K562 (cell line): ENCODE results near the gene WDCP. TPM values are rescaled to one million over a fixed set of nuclear protein-coding genes. Genes with fewer than 3 reads are reported as not detected.

ENCODE experiments used
- ATAC-seq: fragments of 200-7000 bp; cut with Tn5 transposase; 3 replicates; pipeline ENCODE4 v1.9.1; 2020; ENCODE audit warnings: moderate library complexity
- BruUV-seq: library from RNA; stranded (reverse); fragments of 400-500 nt; replicated peaks from 2 replicates; lab custom pipeline; 2021; lab: Mats Ljungman, UMichigan
- CTCF ChIA-PET: fragments of 300-600 bp; formaldehyde crosslinking; extraction: SDS; loops from one replicate; lab custom pipeline; 2021; ENCODE audit warnings: low intra/inter-chr PET ratio; lab: Yijun Ruan, JAX
- POLR2A ChIA-PET: fragments of 300-600, 350-650 bp; sonication (Branson Sonifier 250); formaldehyde crosslinking; extraction: SDS; loops from one replicate; lab custom pipeline; 2021; ENCODE audit warnings: antibody characterized with exemption, inconsistent platforms; lab: Yijun Ruan, JAX
- DNase-seq, 4 experiments: peaks; one replicate each; pipeline versions ENCODE4 v3.0.0 to v3.0.0-alpha.2; 2011 to 2018; ENCODE audit warnings: low spot score in 3 of 4, mixed read lengths in 3 of 4; ENCODE audit errors: extremely low read depth in 1 of 4
- FAIRE-seq: peaks from 2 replicates; lab custom pipeline; 2011; peaks lifted over from hg19 to GRCh38; lab: Jason Lieb, UNC
- H2AFZ ChIP-seq: 2 replicates; pipeline ENCODE4 v1.6.0; 2011; ENCODE audit warnings: low read depth, low read length, control low read depth, inconsistent platforms
- H3K27ac ChIP-seq: fragments of 200-600 bp; 3 replicates; pipeline ENCODE4 v1.8.0; 2011; ENCODE audit warnings: low read depth, mild to moderate bottlenecking, control low read depth, inconsistent platforms, low read length, moderate library complexity, mixed read lengths; ENCODE audit errors: extremely low read depth
- H3K27me3 ChIP-seq, 2 experiments: fragments of 300-600 bp in 1 of 2; 2 replicates in 1 of 2; 3 replicates in 1 of 2; pipeline versions ENCODE4 v1.6.0 to v1.8.0; 2011; ENCODE audit warnings: inconsistent platforms in 2 of 2, low read length in 2 of 2, mild to moderate bottlenecking in 1 of 2, mixed read lengths in 1 of 2, moderate library complexity in 1 of 2; ENCODE audit not compliant: control insufficient read depth in 2 of 2, insufficient read depth in 2 of 2
- H3K36me3 ChIP-seq: fragments of 300-600 bp; 3 replicates; pipeline ENCODE4 v1.8.0; 2011; ENCODE audit warnings: mild to moderate bottlenecking, low read length, inconsistent platforms; ENCODE audit not compliant: control insufficient read depth, insufficient read depth
- H3K4me1 ChIP-seq, 2 experiments: fragments of 200-600 bp in 1 of 2; replicated peaks in 1 of 2; 2 replicates in 1 of 2; 3 replicates in 1 of 2; pipeline versions ENCODE4 v1.5.1 to v1.8.0; 2011; ENCODE audit warnings: inconsistent platforms in 2 of 2, low read length in 2 of 2, mild to moderate bottlenecking in 1 of 2, mixed read lengths in 1 of 2, moderate library complexity in 1 of 2; ENCODE audit not compliant: control insufficient read depth in 2 of 2, insufficient read depth in 2 of 2
- H3K4me2 ChIP-seq: 2 replicates; pipeline ENCODE4 v1.6.1; 2011; ENCODE audit warnings: low read length, control low read depth, inconsistent platforms, mixed read lengths; ENCODE audit not compliant: insufficient read depth
- H3K4me3 ChIP-seq: fragments of 200-600 bp; sonication (generic), shearing (Covaris generic); 2 replicates; pipeline ENCODE4 v1.5.1; 2016; ENCODE audit warnings: control low read depth, inconsistent platforms
- H3K79me2 ChIP-seq: fragments of 200-600 bp; 3 replicates; pipeline ENCODE4 v1.8.0; 2011; ENCODE audit warnings: low read length, inconsistent platforms; ENCODE audit not compliant: control insufficient read depth, insufficient read depth
- H3K9ac ChIP-seq, 2 experiments: 2 replicates each; pipeline versions ENCODE4 v1.6.0 to v1.6.1; 2011; ENCODE audit warnings: low read depth in 2 of 2, low read length in 2 of 2, control low read depth in 1 of 2, inconsistent platforms in 1 of 2, mild to moderate bottlenecking in 1 of 2, mixed read lengths in 1 of 2; ENCODE audit not compliant: insufficient read depth in 1 of 2
- H3K9me1 ChIP-seq: one replicate; pipeline ENCODE4 v1.6.0; 2011; ENCODE audit warnings: inconsistent platforms, mild to moderate bottlenecking, low read length, moderate library complexity; ENCODE audit not compliant: control insufficient read depth, insufficient read depth
- H3K9me3 ChIP-seq: replicated peaks from 2 replicates; pipeline ENCODE4 v1.5.1; 2011; ENCODE audit warnings: low read depth, low read length, inconsistent platforms; ENCODE audit not compliant: control insufficient read depth, insufficient read depth
- H4K20me1 ChIP-seq: replicated peaks from 2 replicates; pipeline ENCODE4 v1.6.1; 2011; ENCODE audit warnings: low read length, inconsistent platforms, mixed read lengths; ENCODE audit not compliant: control insufficient read depth, insufficient read depth
- ATF7 ChIP-seq: fragments of 450-650 bp; IDR thresholded peaks from 2 replicates; pipeline ENCODE4 v1.7.1; 2014; ENCODE audit warnings: mild to moderate bottlenecking, moderate library complexity
- CBX1 ChIP-seq: sonication (generic); IDR thresholded peaks from 2 replicates; pipeline ENCODE4 v1.6.1; 2016; ENCODE audit warnings: antibody characterized with exemption, low read depth, mild to moderate bottlenecking
- CXXC5 ChIP-seq: fragments of 250-450 bp; sonication (Bioruptor Pico); IDR thresholded peaks from 2 replicates; pipeline ENCODE4 v1.8.0; 2022; ENCODE audit warnings: inconsistent platforms, mild to moderate bottlenecking, moderate library complexity
- FIP1L1 ChIP-seq: fragments of 200-400 bp; formaldehyde crosslinking; IDR thresholded peaks from 2 replicates; pipeline ENCODE4 v1.6.1; 2018; ENCODE audit warnings: mild to moderate bottlenecking, low read depth, low read length; ENCODE audit not compliant: poor library complexity, severe bottlenecking
- NFYB ChIP-seq: IDR thresholded peaks from 2 replicates; pipeline ENCODE4 v1.6.1; 2011; ENCODE audit warnings: mild to moderate bottlenecking, moderate library complexity; ENCODE audit not compliant: insufficient read length; ENCODE audit errors: extremely low read depth
- NRF1 ChIP-seq, 2 experiments: fragments of 450-650 bp; IDR thresholded peaks in 1 of 2; conservative IDR thresholded peaks in 1 of 2; 2 replicates each; pipeline ENCODE4 v1.6.1; 2014; ENCODE audit warnings: mild to moderate bottlenecking in 2 of 2
- RBM22 ChIP-seq: fragments of 200-400 bp; formaldehyde crosslinking; IDR thresholded peaks from 2 replicates; pipeline ENCODE4 v1.6.1; 2018; ENCODE audit warnings: low read length, low read depth; ENCODE audit not compliant: poor library complexity, severe bottlenecking
- SPI1 ChIP-seq: IDR thresholded peaks from 2 replicates; pipeline ENCODE4 v1.6.1; 2011; ENCODE audit warnings: low read depth, low read length, control low read depth, borderline replicate concordance
- THRAP3 ChIP-seq: fragments of 450-650 bp; IDR thresholded peaks from 2 replicates; pipeline ENCODE4 v1.6.1; 2016; ENCODE audit warnings: mild to moderate bottlenecking, inconsistent platforms, borderline replicate concordance
- ZNF644 ChIP-seq: fragments of 200-800 bp; sonication (Bioruptor generic); IDR thresholded peaks from 2 replicates; pipeline ENCODE4 v1.6.1; 2016; ENCODE audit warnings: low read depth, missing genetic modification characterization, missing compliant biosample characterization
- ZZZ3 ChIP-seq: fragments of 450-650 bp; IDR thresholded peaks from 2 replicates; pipeline ENCODE4 v1.6.1; 2016; ENCODE audit warnings: antibody characterized with exemption, mild to moderate bottlenecking, moderate library complexity
- WGBS: fragments of 100-300 bp; shearing (Covaris generic); methylation state at CpG from one replicate; pipeline ENCODE4 v1.1.6; 2016; ENCODE audit warnings: low coverage, mixed read lengths; ENCODE audit not compliant: insufficient coverage; ENCODE audit errors: missing lambda C conversion rate; 5-methylcytosine and 5-hydroxymethylcytosine counted together
- in situ Hi-C: fragments of 300-500 bp; cut with MboI; formaldehyde crosslinking; loops from 4 replicates; pipeline ENCODE4 v1.15.0; 2018; ENCODE audit warnings: inconsistent platforms, mixed read lengths
- intact Hi-C: fragments of 100-400 bp; cut with micrococcal nuclease; formaldehyde crosslinking; loops from 2 replicates; pipeline ENCODE4 v1.14.2; 2022
- polyA plus RNA-seq, 8 experiments: library from polyadenylated mRNA; depleted of rRNA in 4 of 8; stranded (reverse) in 5 of 8; unstranded in 3 of 8; fragments of >200 nt; fragmentation: Nextera tagmentation in 2 of 8; fragmentation: Illumina TruSeq in 1 of 8; extraction: Ambion mirVana in 2 of 8; extraction: Trizol in 1 of 8; gene quantifications; 2 replicates each; pipeline versions ENCODE4 v1.2.1 to v1.2.3, GENCODE V29; 2011 to 2014; ENCODE audit warnings: inconsistent platforms in 1 of 8, missing spikeins in 1 of 8
- total RNA-seq, 7 experiments: library from RNA; depleted of rRNA in 6 of 7; stranded (reverse); fragments of >200 nt in 6 of 7; fragmentation: Illumina TruSeq in 2 of 7; extraction: Trizol in 2 of 7; gene quantifications; 2 replicates each; pipeline versions ENCODE4 v1.2.1 to v1.2.3, GENCODE V29; 2011 to 2021; ENCODE audit warnings: low replicate concordance in 1 of 7
- TF ChIP-seq, protein P1 (sequence below): sonication (generic); formaldehyde crosslinking; IDR thresholded peaks from 2 replicates; pipeline ENCODE4 v1.8.0; 2022; ENCODE audit warnings: mild to moderate bottlenecking, missing genetic modification reagents, borderline replicate concordance
- TF ChIP-seq, protein P2 (sequence below): sonication (generic); formaldehyde crosslinking; IDR thresholded peaks from 2 replicates; pipeline ENCODE4 v1.8.0; 2022; ENCODE audit warnings: mild to moderate bottlenecking, missing genetic modification reagents
- TF ChIP-seq, protein P3 (sequence below): sonication (generic); formaldehyde crosslinking; IDR thresholded peaks from 2 replicates; pipeline ENCODE4 v1.9.0; 2022; ENCODE audit warnings: mild to moderate bottlenecking, missing genetic modification reagents

Gene WDCP
- total and polyA plus RNA-seq, 9 of the 15 experiments (the other 6 are each of a cell fraction or from before 2014, with no cell fraction given), result 10.1 to 41.4 (median 21.8) TPM

DNA sequence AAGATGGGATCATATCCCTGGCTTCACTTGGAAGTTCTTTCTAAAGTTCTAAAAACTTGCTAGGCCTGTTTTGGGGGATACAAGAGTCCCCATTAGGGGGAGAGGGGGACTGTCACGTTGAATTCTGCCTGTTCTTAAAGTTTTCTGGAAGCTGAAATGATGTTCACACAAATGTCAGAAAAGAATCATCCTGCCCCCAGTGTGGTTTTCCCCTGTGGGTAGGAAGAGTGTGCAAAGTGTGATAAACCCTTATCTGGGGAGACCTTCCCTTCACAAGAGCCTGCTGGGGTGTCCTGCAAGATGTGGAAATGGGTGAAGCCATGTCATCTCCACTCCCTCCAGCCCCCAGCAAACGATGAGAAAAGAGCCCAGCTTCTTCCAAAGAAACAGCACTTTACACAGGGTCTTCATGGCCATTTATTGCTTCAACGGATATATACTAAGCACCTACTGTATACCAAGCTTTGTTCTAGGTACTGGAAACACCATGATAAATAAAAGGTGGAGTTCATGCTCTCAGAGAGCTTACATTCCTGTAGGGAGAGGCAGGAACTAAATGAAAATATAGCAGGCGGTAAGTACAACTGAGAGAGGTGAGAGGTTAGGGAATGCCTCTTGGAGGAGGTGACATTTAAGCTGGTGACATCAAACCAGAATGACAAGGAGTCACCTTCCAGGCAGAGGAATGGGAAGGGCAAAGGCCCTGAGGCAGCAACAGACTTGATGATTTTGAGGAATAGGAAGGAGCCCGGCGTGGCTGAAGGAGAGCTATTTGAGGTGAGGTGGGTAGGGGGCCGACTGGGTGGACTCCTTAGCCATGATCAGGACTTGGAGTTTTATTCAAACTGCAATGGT, 35.7 kb downstream of the WDCP start (continued):
- TF ChIP-seq ZZZ3 (no peak), ZNF644 (tag) (peak; percentile 95)

DNA sequence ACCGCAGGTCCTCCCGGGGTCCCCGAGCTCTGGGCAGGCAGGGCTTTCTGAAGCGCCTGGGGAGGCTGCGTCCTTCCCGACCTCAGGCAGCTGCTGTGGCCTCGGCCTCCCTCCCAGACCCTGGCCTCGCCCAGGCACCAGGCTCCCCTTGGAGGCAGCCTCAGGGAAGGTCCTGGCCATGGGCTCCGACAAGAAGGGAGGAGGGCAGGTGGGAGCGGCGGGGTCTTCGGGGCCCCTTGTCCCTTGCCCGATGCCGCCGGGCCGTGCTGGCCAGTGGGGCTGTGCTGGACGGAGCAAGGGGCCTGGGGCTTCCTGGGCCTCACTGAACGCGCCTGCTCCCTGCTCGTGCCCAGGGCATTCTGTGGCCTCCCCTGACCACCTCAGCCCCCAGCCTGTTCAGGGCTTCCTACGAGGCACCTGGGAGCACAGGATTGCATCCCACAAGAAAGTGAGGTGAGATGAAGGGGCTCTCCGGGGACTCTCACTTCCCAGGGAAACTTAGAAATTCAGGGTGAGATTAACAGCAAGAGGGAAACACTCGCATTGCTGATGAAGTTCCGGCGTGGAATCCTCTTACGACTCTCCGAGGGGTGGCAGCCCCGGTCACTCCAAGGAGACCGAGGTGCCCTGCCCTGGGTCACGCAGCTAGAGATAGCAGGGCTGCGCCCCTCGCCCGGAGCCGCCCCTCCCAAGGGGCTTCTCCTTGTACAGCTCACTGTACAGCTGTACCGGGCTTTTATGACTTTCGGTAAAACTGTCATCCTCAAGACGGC, 36.5 kb downstream of the WDCP start:
- Histone ChIP-seq H3K36me3 (peaks cover 22% of the 10 kb centered on the region), H3K4me3 (peak overlapping the region; percentile 60), H3K9ac (peak overlapping the region; percentile 95 to 97), H3K27me3 (no peaks in the 10 kb centered on the region), H2AFZ (peak overlapping the region; percentile 85), H3K27ac (peak overlapping the region; percentile 99), H3K79me2 (peaks cover 46% of the 10 kb centered on the region), H3K4me2 (peak overlapping the region; percentile 93), H3K9me3 (no peaks in the 10 kb centered on the region), H3K9me1 (no peaks in the 10 kb centered on the region), H4K20me1 (no peaks in the 10 kb centered on the region), H3K4me1 (peaks cover 35 to 44% of the 10 kb centered on the region in 2 experiments)
- 2% methylated on average over 35 of the region's 37 CpGs for WGBS
- intact Hi-C loops (loop anchor here (1.0 to 10.0 kb wide), 3 partner anchors 68 to 186 kb away; partner anchors contain the start of genes ATAD2B and UBXN2A), in situ Hi-C loops (no loop called here)
- POLR2A ChIA-PET, result interaction anchor here (0.6 to 3.2 kb wide), 13 partner anchors 8 to 810 kb away, joined by 3 to 14 read pairs (median 4); partner anchors contain the start of genes ATAD2B, TP53I3, UBXN2A and WDCP
- peak; percentile 36 to 63 (median 60) for DNase-seq
- CTCF ChIA-PET, result no interaction called here
- peak; percentile 68 for ATAC-seq
- TSS peak; percentile 94 for BruUV-seq
- FAIRE-seq, result peak; percentile 44
- TF ChIP-seq, protein P1, sequence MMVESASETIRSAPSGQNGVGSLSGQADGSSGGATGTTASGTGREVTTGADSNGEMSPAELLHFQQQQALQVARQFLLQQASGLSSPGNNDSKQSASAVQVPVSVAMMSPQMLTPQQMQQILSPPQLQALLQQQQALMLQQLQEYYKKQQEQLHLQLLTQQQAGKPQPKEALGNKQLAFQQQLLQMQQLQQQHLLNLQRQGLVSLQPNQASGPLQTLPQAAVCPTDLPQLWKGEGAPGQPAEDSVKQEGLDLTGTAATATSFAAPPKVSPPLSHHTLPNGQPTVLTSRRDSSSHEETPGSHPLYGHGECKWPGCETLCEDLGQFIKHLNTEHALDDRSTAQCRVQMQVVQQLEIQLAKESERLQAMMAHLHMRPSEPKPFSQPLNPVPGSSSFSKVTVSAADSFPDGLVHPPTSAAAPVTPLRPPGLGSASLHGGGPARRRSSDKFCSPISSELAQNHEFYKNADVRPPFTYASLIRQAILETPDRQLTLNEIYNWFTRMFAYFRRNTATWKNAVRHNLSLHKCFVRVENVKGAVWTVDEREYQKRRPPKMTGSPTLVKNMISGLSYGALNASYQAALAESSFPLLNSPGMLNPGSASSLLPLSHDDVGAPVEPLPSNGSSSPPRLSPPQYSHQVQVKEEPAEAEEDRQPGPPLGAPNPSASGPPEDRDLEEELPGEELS (CRISPR knock-in tag), result no peak
- TF ChIP-seq, protein P2, sequence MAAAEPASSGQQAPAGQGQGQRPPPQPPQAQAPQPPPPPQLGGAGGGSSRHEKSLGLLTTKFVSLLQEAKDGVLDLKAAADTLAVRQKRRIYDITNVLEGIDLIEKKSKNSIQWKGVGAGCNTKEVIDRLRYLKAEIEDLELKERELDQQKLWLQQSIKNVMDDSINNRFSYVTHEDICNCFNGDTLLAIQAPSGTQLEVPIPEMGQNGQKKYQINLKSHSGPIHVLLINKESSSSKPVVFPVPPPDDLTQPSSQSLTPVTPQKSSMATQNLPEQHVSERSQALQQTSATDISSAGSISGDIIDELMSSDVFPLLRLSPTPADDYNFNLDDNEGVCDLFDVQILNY (CRISPR knock-in tag), result no peak
- TF ChIP-seq FIP1L1, result peak; percentile 20
- TF ChIP-seq THRAP3, result no peak
- no peak for TF ChIP-seq NFYB
- TF ChIP-seq, protein P3, sequence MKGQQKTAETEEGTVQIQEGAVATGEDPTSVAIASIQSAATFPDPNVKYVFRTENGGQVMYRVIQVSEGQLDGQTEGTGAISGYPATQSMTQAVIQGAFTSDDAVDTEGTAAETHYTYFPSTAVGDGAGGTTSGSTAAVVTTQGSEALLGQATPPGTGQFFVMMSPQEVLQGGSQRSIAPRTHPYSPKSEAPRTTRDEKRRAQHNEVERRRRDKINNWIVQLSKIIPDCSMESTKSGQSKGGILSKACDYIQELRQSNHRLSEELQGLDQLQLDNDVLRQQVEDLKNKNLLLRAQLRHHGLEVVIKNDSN (CRISPR knock-in tag), result no peak
- TF ChIP-seq RBM22, result peak; percentile 40
- 0 out of 2 replicates have a peak, but pooled peaks have one; percentile 1 for TF ChIP-seq CBX1
- TF ChIP-seq ATF7, result no peak
- TF ChIP-seq NRF1 (conservative IDR thresholded peaks at IDR 0.05 in 1 of 2, IDR thresholded peaks at IDR 0.05 in 1 of 2), result 0 out of 4 replicates have a peak, but pooled peaks have one; percentile 2
- no peak for TF ChIP-seq CXXC5 (CRISPR knock-in tag)
- TF ChIP-seq SPI1, result no peak
